ENCODE results near the gene MOB2. TPM values are rescaled to one million over a fixed set of nuclear protein-coding genes. Genes with fewer than 3 reads are reported as not detected.
A peak's percentile ranks its signal among the peaks of the same experiment; 100 is the strongest.

The MOB2 gene
- total and polyA plus RNA-seq, 9 of the 15 experiments (the other 6 are each of a cell fraction or from before 2014, with no cell fraction given) = 0.17 to 36.8 (median 19.2) TPM

- CTCF ChIA-PET (ENCODE audit: low intra/inter-chr PET ratio) = no interaction called here
- Histone ChIP-seq H3K9me3 (replicated peaks; ENCODE audit: control insufficient read depth, insufficient read depth, low read depth, low read length) (no peaks in the 10 kb centered on the region), H3K36me3 (ENCODE audit: control insufficient read depth, insufficient read depth, low read length) (no peaks in the 10 kb centered on the region), H3K79me2 (ENCODE audit: control insufficient read depth, insufficient read depth, low read length) (no peaks in the 10 kb centered on the region), H3K4me2 (ENCODE audit: insufficient read depth, low read length) (no peak overlapping the region), H2AFZ (ENCODE audit: low read depth, low read length) (no peak overlapping the region), H3K27me3 (ENCODE audit: control insufficient read depth in 2 of 2, insufficient read depth in 2 of 2, low read length in 2 of 2) (peaks cover 0 to 37% of the 10 kb centered on the region in 2 experiments; a peak in 2 of 5 replicates), H3K9ac (ENCODE audit: insufficient read depth in 1 of 2, low read depth in 2 of 2, low read length in 2 of 2) (no peak overlapping the region), H3K27ac (ENCODE audit: extremely low read depth, low read depth, low read length) (no peak overlapping the region), H3K9me1 (ENCODE audit: control insufficient read depth, insufficient read depth, low read length) (no peaks in the 10 kb centered on the region), H3K4me1 (replicated peaks in 1 of 2; ENCODE audit: control insufficient read depth in 2 of 2, insufficient read depth in 2 of 2, low read length in 2 of 2) (peaks cover 0 to 57% of the 10 kb centered on the region in 2 experiments; a peak in 2 of 5 replicates), H3K4me3 (no peak overlapping the region), H4K20me1 (replicated peaks; ENCODE audit: control insufficient read depth, insufficient read depth, low read length) (peaks cover 9% of the 10 kb centered on the region; the same call in 1 of the 2 replicates)
- FAIRE-seq (no peak), DNase-seq (ENCODE audit: extremely low read depth in 1 of 4, low spot score in 3 of 4) (no peak), ATAC-seq (no peak)
- in situ Hi-C loops (cut with MboI) = no loop called here
- 2% methylated on average over 6 of the region's 9 CpGs for WGBS (ENCODE audit: insufficient coverage, low coverage, missing lambda C conversion rate)
- intact Hi-C loops (cut with micrococcal nuclease) = no loop called here
- no TSS peak for BruUV-seq (replicated peaks)
- no peak for TF ChIP-seq ZNF140 (CRISPR knock-in tag; IDR thresholded peaks at IDR 0.05)
- TF ChIP-seq EHMT2 (IDR thresholded peaks at IDR 0.05) = no peak
- TF ChIP-seq, protein P1, sequence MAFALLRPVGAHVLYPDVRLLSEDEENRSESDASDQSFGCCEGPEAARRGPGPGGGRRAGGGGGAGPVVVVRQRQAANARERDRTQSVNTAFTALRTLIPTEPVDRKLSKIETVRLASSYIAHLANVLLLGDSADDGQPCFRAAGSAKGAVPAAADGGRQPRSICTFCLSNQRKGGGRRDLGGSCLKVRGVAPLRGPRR (CRISPR knock-in tag; IDR thresholded peaks at IDR 0.05) = no peak
- no peak for TF ChIP-seq ATF4 (CRISPR knock-in tag; IDR thresholded peaks at IDR 0.05)
- TF ChIP-seq, protein P2, sequence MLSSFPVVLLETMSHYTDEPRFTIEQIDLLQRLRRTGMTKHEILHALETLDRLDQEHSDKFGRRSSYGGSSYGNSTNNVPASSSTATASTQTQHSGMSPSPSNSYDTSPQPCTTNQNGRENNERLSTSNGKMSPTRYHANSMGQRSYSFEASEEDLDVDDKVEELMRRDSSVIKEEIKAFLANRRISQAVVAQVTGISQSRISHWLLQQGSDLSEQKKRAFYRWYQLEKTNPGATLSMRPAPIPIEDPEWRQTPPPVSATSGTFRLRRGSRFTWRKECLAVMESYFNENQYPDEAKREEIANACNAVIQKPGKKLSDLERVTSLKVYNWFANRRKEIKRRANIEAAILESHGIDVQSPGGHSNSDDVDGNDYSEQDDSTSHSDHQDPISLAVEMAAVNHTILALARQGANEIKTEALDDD (IDR thresholded peaks at IDR 0.05) = no peak
- TF ChIP-seq LEF1 (IDR thresholded peaks at IDR 0.05) = no peak
- peak; percentile 23; the same call in 1 of the 2 replicates for TF ChIP-seq ZEB2 (IDR thresholded peaks at IDR 0.05)
- no peak for TF ChIP-seq NR3C1 (CRISPR knock-in tag; IDR thresholded peaks at IDR 0.05)
- no peak for TF ChIP-seq WHSC1 (IDR thresholded peaks at IDR 0.05; ENCODE audit: low read length)
- POLR2A ChIA-PET = no interaction called here
These were observed 42.8 kb downstream of the MOB2 start for GRCh38 chr11:1443737-1444136.
